GM10266 (cell line): ENCODE results near the gene HERC4.

Experiments
- DNase-seq: peaks from one replicate; pipeline ENCODE4 v3.0.0; 2012; ENCODE audit errors: extremely low spot score
- TF ChIP-seq, protein P1 (sequence below): IDR thresholded peaks from 2 replicates; pipeline ENCODE4 v1.5.1; 2012; ENCODE audit warnings: mild to moderate bottlenecking, low read depth; ENCODE audit not compliant: control insufficient read depth, insufficient read depth; ENCODE audit errors: missing control alignments

HERC4 gene

GRCh38 chr10:68103901-68104300, 28.8 kb upstream of the HERC4 start:
- no peak for DNase-seq
- TF ChIP-seq, protein P1, sequence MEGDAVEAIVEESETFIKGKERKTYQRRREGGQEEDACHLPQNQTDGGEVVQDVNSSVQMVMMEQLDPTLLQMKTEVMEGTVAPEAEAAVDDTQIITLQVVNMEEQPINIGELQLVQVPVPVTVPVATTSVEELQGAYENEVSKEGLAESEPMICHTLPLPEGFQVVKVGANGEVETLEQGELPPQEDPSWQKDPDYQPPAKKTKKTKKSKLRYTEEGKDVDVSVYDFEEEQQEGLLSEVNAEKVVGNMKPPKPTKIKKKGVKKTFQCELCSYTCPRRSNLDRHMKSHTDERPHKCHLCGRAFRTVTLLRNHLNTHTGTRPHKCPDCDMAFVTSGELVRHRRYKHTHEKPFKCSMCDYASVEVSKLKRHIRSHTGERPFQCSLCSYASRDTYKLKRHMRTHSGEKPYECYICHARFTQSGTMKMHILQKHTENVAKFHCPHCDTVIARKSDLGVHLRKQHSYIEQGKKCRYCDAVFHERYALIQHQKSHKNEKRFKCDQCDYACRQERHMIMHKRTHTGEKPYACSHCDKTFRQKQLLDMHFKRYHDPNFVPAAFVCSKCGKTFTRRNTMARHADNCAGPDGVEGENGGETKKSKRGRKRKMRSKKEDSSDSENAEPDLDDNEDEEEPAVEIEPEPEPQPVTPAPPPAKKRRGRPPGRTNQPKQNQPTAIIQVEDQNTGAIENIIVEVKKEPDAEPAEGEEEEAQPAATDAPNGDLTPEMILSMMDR = no peak

- TF ChIP-seq, protein P1 = no peak
- no peak for DNase-seq
Observed at GRCh38 chr10:68103261-68103878, 28.3 kb upstream of the HERC4 start.

GRCh38 chr10:68101066-68101465, 26.0 kb upstream of the HERC4 start:
- TF ChIP-seq, protein P1 = no peak
- no peak for DNase-seq

GRCh38 chr10:68099736-68100135, 24.7 kb upstream of the HERC4 start:
- DNase-seq = no peak
- TF ChIP-seq, protein P1 = no peak

DNA sequence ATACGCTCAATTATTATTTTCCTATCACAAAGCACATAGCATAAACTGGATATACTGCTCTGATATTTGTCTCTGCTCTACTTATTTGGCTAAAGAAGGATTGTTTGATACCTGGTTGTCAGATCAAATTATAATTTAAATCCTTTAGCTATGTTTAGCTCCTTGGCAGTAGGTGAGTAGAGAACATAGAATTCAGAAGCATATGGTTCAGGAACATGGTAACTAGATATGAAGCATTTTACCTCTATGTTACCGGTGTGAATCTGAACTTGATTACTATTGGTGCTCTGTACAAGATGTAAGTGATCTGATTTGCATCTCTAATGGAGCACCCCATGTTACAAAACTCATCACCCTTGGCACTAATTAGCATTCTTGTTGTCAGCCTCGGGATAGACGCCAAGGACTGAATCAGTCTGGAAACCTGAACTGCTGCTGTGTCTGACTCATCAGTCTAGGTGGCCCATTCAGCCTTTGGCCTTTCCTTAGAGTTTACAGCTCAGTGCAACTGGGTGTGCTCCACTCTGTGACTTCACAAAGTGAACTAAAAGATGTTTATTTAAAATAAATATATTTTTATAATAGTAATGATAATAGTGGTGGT, 21.9 kb upstream of the HERC4 start:
- no peak for DNase-seq

GRCh38 chr10:68095153-68095552, 20.1 kb upstream of the HERC4 start:
- TF ChIP-seq, protein P1 = no peak
- no peak for DNase-seq

More for the DNA sequence above, 21.9 kb upstream of the HERC4 start:
- TF ChIP-seq, protein P1 = no peak

GRCh38 chr10:68092512-68092911, 17.4 kb upstream of the HERC4 start:
- TF ChIP-seq, protein P1 = no peak
- DNase-seq = no peak
